ENCODE data around the gene RAB12.

DNA sequence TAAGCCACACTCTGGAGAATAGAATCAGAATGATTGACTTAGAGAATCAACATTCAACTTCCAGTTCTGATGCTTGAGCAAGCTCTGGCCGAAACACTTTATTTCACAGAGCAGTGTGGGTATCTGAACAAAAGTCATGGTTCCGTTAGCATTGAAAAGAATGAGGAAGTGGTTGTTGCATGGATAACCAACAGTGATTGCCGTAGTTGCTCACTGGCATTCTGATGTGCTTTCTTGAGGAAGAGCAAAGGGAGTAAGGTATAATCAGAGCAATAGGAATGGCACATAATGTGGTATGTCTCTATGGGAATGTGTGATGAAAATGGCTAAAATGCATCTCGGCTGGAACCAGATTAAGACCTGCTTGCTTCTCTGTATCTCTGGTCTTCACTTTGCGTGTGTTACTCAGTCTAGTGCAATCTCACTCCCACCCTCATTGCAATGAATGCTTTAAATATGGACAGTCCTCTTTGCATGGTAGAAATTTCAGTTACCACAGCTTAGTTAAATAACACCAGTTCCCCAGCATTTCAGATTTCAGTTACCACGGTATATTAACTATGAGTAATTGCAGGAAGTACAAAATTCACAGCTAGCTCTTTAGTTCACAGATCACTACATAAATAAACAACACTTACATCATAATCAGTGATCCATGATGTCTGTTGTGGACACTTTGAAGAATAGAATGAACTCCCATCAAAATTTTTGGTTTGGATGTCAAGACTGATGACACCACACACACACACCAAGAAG is 7.8 kb upstream of the RAB12 start:
- TF ChIP-seq, protein P1, sequence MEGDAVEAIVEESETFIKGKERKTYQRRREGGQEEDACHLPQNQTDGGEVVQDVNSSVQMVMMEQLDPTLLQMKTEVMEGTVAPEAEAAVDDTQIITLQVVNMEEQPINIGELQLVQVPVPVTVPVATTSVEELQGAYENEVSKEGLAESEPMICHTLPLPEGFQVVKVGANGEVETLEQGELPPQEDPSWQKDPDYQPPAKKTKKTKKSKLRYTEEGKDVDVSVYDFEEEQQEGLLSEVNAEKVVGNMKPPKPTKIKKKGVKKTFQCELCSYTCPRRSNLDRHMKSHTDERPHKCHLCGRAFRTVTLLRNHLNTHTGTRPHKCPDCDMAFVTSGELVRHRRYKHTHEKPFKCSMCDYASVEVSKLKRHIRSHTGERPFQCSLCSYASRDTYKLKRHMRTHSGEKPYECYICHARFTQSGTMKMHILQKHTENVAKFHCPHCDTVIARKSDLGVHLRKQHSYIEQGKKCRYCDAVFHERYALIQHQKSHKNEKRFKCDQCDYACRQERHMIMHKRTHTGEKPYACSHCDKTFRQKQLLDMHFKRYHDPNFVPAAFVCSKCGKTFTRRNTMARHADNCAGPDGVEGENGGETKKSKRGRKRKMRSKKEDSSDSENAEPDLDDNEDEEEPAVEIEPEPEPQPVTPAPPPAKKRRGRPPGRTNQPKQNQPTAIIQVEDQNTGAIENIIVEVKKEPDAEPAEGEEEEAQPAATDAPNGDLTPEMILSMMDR (IDR thresholded peaks at IDR 0.05; ENCODE audit: insufficient read depth, low read depth, low read length), result no peak
- no peak for TF ChIP-seq EZH2 (IDR thresholded peaks at IDR 0.05; ENCODE audit: insufficient read depth, low read length)

Measured in astrocyte (in vitro differentiated cells and primary cell).